ENCODE measurements around the gene NABP2. TPM values are rescaled to one million over a fixed set of nuclear protein-coding genes. Genes with fewer than 3 reads are reported as not detected.
"Not testable (repeated sequence)": the region's sequence is repeated elsewhere in the genome, so short reads cannot be mapped to it uniquely, and the experiment has no call there.

NABP2 gene
- total RNA-seq, 1 donor from 2014 or later, result 10.8 TPM

- DNase-seq (ENCODE audit: low spot score), result not testable (repeated sequence)
Observed at GRCh38 chr12:56272468-56272867, 48.3 kb downstream of the NABP2 start.

- DNase-seq (ENCODE audit: low spot score), result no peak
Observed at GRCh38 chr12:56274299-56274698, 50.2 kb downstream of the NABP2 start.

GRCh38 chr12:56278905-56279304, 54.8 kb downstream of the NABP2 start:
- no peak for DNase-seq (ENCODE audit: low spot score)

Other genes starting within 250 kb of the NABP2 start
- gene SUOX, start 227.1 kb upstream of the NABP2 start, total RNA-seq (ENCODE audit: insufficient read depth, low replicate concordance), result 43.8 TPM
- gene IKZF4, start 203.3 kb upstream of the NABP2 start, total RNA-seq (ENCODE audit: insufficient read depth, low replicate concordance), result 4.3 TPM
- 76.8 TPM for gene RPS26, start 182.4 kb upstream of the NABP2 start, total RNA-seq (ENCODE audit: insufficient read depth, low replicate concordance)
- 3.1 TPM for gene ERBB3, start 144.2 kb upstream of the NABP2 start, total RNA-seq (ENCODE audit: insufficient read depth, low replicate concordance)
- 69.8 TPM for gene PA2G4, start 119.8 kb upstream of the NABP2 start, total RNA-seq (ENCODE audit: insufficient read depth, low replicate concordance)
- 3,505 TPM for gene RPL41, start 107.7 kb upstream of the NABP2 start, total RNA-seq (ENCODE audit: insufficient read depth, low replicate concordance)
- 4.8 TPM for gene ZC3H10, start 106.1 kb upstream of the NABP2 start, total RNA-seq (ENCODE audit: insufficient read depth, low replicate concordance)
- gene ESYT1, start 96.1 kb upstream of the NABP2 start, total RNA-seq (ENCODE audit: insufficient read depth, low replicate concordance), result 66.4 TPM
- 38.8 TPM for gene MYL6B, start 71.8 kb upstream of the NABP2 start, total RNA-seq (ENCODE audit: insufficient read depth, low replicate concordance)
- gene MYL6, start 66.0 kb upstream of the NABP2 start, total RNA-seq (ENCODE audit: insufficient read depth, low replicate concordance), result 2,679 TPM
- gene SMARCC2, start 34.9 kb upstream of the NABP2 start, total RNA-seq (ENCODE audit: insufficient read depth, low replicate concordance), result 37.6 TPM
- 68.9 TPM for gene RNF41, start 2.4 kb upstream of the NABP2 start, total RNA-seq (ENCODE audit: insufficient read depth, low replicate concordance)
- gene SLC39A5, start 5.7 kb downstream of the NABP2 start, total RNA-seq (ENCODE audit: insufficient read depth, low replicate concordance), result not detected
- 5.1 TPM for gene ANKRD52, start 34.0 kb downstream of the NABP2 start, total RNA-seq (ENCODE audit: insufficient read depth, low replicate concordance)
- 4.6 TPM for gene COQ10A, start 42.6 kb downstream of the NABP2 start, total RNA-seq (ENCODE audit: insufficient read depth, low replicate concordance)
- gene CS, start 76.0 kb downstream of the NABP2 start, total RNA-seq (ENCODE audit: insufficient read depth, low replicate concordance), result 35.2 TPM
- 68.4 TPM for gene CNPY2, start 91.6 kb downstream of the NABP2 start, total RNA-seq (ENCODE audit: insufficient read depth, low replicate concordance)
- gene PAN2, start 109.7 kb downstream of the NABP2 start, total RNA-seq (ENCODE audit: insufficient read depth, low replicate concordance), result 55.6 TPM
- 6.0 TPM for gene IL23A, start 114.5 kb downstream of the NABP2 start, total RNA-seq (ENCODE audit: insufficient read depth, low replicate concordance)
- gene STAT2, start 135.8 kb downstream of the NABP2 start, total RNA-seq (ENCODE audit: insufficient read depth, low replicate concordance), result 122 TPM
- gene APOF, start 138.5 kb downstream of the NABP2 start, total RNA-seq (ENCODE audit: insufficient read depth, low replicate concordance), result 2.2 TPM
- 4.8 TPM for gene TIMELESS, start 225.1 kb downstream of the NABP2 start, total RNA-seq (ENCODE audit: insufficient read depth, low replicate concordance)
- 2.9 TPM for gene MIP, start 230.3 kb downstream of the NABP2 start, total RNA-seq (ENCODE audit: insufficient read depth, low replicate concordance)
- 2.6 TPM for gene SPRYD4, start 244.2 kb downstream of the NABP2 start, total RNA-seq (ENCODE audit: insufficient read depth, low replicate concordance)

Measured in umbilical cord (tissue), 2 donors.